Inferior parietal cortex (tissue), 1 donor: ENCODE results near the gene HCN3.
"Not testable (repeated sequence)": the region's sequence is repeated elsewhere in the genome, so short reads cannot be mapped to it uniquely, and the experiment has no call there.

Source experiments
- DNase-seq: peaks from one replicate; pipeline ENCODE4 v3.0.0-alpha.2; 2016; ENCODE audit errors: extremely low spot score

Gene HCN3

DNA sequence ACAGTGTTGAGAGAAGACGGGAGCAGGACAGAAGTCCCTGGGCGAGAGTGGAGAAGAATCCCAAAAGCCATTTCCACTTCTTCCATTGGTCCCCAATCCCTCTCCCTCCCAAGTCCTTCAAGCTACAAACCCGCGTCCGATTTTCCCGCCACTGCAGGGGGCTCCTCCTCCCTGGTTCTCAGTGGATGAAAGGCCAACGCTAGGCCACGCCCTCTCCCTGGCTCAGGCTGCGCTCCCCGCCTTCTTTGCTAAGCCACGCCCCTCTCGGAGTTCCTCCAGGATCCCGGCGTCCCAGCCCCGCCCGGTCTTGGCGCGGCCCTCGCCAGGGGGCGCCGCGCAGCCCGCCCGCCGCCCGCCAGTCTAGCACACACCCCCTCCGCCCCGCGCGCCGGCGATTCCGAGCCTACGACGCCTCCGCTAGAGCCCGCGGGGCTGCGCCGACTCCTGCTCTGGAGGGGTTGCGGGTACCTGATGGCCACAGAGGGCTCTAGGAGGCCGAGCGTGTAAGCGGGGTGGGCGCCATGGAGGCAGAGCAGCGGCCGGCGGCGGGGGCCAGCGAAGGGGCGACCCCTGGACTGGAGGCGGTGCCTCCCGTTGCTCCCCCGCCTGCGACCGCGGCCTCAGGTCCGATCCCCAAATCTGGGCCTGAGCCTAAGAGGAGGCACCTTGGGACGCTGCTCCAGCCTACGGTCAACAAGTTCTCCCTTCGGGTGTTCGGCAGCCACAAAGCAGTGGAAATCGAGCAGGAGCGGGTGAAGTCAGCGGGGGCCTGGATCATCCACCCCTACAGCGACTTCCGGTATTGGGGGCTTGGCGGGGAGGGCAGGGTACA lies at the start of gene HCN3:
TSS of gene HCN3 (plus strand) at position 394 of the 832 bp plus-strand sequence. CDS start at position 522, 128 bp downstream.
- peak; percentile 97 for DNase-seq

GRCh38 chr1:155228096-155228427 lies 49.2 kb upstream of the HCN3 start:
- no peak for DNase-seq

DNA sequence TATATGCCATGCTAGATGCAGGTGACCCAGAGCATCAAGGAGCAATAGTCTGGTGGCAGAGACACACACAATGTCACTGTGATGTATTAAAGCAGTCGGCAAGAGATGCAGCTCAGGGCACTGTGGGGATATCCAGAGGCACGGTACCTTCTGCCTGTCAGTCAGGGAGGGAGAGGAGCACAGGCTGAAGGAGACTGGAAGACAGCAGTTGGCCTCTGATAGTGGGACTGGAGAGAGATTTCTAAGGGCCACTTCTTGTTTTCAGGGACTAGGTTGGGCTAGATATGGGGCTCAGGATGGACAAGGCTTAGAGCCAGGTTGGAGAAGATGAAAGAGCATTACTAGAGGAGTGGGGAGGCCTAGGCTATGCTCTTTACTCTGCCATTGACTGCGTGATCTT lies 46.0 kb upstream of the HCN3 start:
- DNase-seq = not testable (repeated sequence)

GRCh38 chr1:155232001-155232978 lies 45.0 kb upstream of the HCN3 start:
- DNase-seq = not testable (repeated sequence)

GRCh38 chr1:155233502-155233901 lies 43.8 kb upstream of the HCN3 start:
- not testable (repeated sequence) for DNase-seq

- DNase-seq = not testable (repeated sequence)
These were observed 41.9 kb upstream of the HCN3 start for GRCh38 chr1:155235375-155235774.

DNA sequence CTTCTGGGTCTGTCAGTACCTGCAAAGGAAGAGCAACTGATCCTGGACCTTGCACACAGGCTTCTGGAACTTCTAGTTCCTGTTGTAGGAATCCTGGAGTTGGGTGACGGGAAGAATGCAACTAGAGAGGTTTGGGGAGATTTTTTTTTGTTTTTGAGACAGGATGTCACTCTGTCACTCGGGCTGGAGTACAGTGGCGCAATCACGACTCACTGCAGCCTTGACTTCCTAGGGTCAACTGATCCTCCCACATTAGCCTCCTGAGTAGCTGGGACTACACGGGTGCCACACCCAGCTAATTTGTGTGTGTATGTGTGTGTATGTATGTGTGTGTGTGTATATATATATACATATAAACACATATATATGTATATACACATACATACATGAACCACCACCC lies 40.8 kb upstream of the HCN3 start:
- no peak for DNase-seq

DNA sequence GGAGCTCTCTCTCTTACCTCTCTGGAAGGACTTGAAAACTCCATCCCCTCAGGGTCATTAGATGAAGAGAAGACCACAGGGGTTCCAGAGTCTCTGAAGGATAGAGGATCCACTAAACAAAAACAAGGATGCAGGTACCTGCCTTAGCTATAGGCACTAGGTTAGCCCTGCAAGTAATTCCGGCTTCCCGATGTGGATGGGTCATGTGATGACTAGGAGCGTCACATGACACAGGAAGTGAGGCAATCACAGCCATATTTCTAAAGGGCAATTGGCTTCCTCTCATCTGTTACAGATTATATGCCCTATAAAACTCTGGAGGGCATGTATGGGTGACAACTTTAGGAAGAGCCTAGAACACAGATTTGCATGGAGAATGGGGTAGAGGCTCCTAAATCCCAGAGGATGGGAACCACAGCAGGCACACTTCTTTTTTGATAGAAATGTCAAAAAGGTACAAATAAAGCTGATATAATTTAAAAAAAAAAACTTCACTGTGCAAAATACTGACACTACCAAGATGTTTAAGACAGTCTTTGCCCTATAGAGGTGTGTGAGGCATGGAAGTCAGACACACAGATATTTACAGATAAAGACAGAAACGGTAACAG lies 36.1 kb upstream of the HCN3 start:
- peak; percentile 97 for DNase-seq

GRCh38 chr1:155241841-155242264 lies 35.4 kb upstream of the HCN3 start:
- DNase-seq = no peak

DNA sequence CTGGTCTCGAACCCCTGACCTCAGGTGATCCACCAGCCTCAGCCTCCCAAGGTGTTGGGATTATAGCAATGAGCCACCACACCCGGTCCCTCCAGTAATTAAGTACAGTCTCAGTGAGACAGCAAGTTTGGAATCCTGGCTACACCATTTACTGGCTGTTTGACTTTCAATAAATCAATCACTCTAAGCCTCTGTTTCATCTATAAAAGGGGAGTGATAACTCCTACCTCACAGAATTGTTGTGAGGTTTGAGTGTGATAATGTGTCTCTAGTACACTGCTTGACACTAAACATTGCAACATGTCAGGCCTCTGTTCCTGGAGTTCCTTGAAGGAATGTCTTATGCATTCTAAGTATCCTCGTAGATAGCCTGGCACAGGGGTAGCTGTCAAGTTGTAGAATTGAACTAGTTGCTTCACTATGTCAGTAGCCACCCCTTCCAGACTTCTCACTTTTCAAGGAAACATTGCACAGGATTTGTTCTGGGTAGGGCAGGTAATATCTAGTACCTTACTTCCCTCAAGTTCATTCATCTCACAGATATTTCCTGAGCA lies 34.4 kb upstream of the HCN3 start:
- DNase-seq = no peak

DNA sequence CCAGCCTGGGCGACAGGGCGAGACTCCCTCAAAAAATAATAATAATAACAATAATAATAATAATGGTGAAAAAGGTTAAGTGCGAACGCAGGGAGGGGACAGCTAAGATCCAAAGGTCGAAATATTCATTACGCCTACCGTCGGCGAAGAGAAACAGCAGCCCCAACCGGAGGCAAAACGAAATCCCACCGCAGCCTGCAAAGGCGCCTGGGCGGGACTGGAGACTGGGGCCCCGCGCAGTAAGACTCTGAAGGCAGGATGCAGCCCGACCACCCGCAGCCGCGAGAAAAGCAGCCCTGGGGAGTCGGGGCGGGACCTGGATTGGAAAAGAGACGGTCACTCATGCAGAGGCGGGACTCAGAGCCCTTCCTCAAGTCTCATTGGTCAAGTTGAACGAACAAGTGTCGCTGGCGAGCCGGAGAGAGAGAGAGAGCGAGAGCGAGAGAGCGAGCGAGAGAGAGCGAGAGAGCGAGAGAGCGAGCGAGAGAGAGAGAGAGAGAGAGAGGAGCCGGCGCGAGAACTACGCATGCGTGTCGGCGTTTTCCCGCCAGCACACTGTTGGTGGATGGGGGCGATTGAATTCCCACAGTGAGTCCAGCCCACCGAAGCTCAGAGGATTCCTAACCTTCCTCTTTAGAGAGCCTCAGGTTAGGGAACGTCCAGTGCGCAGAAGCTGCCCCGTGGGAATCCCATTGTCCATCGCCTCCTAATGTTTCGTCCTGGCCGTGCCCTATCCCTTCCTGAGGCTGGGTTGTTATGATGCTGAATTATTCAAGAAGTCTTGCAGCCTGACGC lies 32.7 kb upstream of the HCN3 start:
- DNase-seq = peak; percentile 99

DNA sequence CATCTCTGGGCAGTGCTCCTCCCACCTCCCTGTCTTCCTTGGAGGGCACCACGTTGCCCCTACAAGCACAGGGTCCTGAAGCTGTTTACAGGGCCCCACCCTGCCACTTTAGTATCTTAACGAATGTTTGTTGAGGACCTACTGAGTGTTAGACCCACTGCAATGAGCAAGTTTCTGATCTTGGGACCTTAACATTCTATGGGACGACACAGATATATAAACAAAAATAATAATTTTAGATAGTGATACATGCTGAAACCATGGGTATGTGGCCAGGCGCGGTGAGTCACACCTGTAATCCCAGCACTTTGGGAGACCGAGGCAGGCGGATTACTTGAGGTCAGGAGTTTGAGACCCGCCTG lies 32.1 kb upstream of the HCN3 start:
- DNase-seq = no peak

DNA sequence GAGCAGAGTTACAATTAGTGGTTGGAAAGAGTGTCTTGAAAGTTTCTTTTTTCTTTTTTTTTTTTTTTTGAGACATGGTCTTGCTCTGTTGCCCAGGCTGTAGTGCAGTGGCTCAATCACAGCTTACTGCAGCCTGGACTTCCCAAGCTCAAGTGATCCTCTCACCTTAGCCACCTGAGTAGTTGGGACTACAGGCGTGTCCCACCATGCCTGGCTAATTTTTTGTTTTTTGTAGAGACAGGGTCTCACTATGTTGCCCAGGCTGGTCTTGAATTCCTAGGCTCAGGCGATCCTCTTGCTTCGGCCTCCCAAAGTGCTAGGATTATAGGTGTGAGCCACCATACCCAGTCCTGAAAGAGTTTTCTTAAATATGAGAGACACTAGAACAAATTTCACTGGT lies 30.5 kb upstream of the HCN3 start:
- DNase-seq = not testable (repeated sequence)

- DNase-seq = no peak
These were observed 29.4 kb upstream of the HCN3 start for GRCh38 chr1:155247667-155248553.

GRCh38 chr1:155250246-155250632 lies 27.0 kb upstream of the HCN3 start:
- no peak for DNase-seq

DNA sequence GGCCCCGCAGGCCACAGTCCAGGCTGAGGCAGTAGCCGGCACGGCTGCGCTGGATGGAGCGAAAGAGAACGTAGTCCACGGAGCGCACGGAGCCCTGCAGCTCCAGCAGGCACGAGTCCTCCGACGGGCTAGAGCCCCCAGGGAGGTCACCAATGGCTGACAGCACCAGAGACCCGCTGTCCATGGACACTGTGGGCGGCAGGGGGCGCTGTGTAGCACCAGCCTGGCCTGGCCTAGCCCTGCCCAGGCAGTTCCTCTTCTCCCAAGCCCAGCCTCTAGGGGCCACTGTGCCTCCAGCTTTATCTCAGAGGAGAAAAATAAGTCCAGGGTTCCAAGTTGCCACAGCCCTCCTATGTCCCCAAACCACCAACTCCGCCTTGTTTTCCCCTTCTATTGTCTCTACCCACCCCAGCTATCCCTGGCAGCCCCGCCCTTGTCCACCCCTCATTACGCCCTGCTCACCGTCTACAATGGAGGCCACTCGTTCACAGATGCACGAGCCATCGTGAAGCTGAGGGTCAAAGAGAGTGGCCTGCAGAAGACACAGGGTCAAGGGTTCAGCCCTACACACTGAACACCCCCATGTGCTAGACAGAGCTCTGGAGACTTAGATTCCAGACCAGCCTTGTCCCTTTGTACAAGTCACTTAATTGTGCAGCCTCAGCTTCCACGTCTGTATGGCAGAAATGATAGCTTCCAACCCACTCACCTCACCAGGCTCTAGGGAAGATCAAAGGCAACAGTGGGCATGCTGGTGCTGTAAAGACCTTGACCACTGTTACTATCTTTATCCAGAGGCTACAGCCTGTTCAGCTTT lies 26.4 kb upstream of the HCN3 start:
- DNase-seq = peak; percentile 91

DNA sequence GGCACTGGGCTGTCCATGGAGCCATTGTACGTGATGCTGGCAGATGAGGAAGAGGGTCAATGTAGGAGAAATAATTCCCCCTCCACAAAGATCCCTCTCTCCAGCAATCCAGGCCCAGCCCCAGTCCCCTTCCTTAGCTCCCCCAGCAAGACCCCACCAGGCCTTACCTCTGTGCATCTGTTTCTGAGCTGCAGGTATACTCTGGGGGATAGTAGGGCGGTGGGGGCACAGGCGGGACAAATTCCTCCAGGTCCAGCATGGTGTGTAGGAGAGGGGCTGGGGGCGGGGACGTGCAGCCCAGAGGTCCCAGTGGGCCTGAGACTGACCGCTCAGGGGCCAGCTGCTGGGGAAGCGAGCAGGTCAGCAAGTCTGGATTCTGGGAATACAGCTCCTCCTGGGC lies 25.7 kb upstream of the HCN3 start:
- no peak for DNase-seq

DNA sequence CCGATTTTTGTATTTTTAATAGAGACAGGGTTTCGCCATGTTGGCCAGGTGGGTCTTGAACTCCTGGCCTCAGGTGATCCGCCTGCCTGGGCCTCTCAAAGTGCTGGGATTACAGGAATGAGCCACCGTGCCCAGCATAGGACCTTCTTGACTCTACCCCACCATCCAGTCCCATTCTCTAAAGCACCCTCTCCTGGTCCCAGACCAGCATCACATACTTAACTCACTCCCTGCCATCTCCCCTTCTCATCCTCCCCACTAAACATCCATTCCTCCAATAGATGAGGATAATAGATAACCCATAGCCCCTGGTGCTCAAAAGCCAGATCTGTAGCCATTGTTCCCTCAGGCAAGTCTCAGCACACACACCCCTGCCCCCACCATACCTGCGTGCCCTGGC lies 24.1 kb upstream of the HCN3 start:
- DNase-seq = no peak

GRCh38 chr1:155253797-155254196 lies 23.5 kb upstream of the HCN3 start:
- DNase-seq = no peak
